Measurements from ENCODE around the gene FRAS1. TPM values are rescaled to one million over a fixed set of nuclear protein-coding genes. Genes with fewer than 3 reads are reported as not detected.
"Not testable (repeated sequence)": the region's sequence is repeated elsewhere in the genome, so short reads cannot be mapped to it uniquely, and the experiment has no call there.

FRAS1 gene
- total RNA-seq, 2 donors from 2014 or later: 2.1 to 4.0 TPM

DNA sequence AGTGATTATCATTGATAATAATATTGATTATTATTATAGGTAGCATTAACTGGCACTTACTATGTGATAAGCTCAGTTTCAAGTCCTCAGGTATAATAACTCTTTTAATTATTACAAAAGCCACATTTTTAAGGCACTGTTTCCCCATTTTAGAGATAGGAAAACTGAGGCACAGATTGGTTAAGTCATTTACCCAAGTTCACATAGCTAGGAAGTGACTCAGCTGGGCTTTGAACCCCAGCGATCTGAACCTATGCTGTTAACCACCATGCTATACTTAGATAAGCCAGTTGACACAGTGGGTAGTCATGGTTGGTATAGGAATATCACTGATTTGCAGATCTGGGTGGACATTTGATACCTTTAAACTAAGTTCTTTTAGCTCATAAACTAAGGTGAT, 110.4 kb downstream of the FRAS1 start:
- H3K9me3 ChIP-seq: no peaks in the 10 kb centered on the region
- intact Hi-C loops (cut with DNase I): no loop called here
- no peak overlapping the region for H3K4me3 ChIP-seq
- no peak for DNase-seq
- no peaks in the 10 kb centered on the region for H3K36me3 ChIP-seq
- H3K27me3 ChIP-seq: no peaks in the 10 kb centered on the region
- TF ChIP-seq CTCF (IDR thresholded peaks at IDR 0.05): no peak
- no peaks in the 10 kb centered on the region for H3K4me1 ChIP-seq
- H3K9ac ChIP-seq (ENCODE audit: low read depth in 2 of 2, low read length in 2 of 2): no peak overlapping the region
- no peak overlapping the region for H3K27ac ChIP-seq

GRCh38 chr4:78168029-78168428, 110.9 kb downstream of the FRAS1 start:
- no peak overlapping the region for H3K27ac ChIP-seq
- H3K9ac ChIP-seq (ENCODE audit: low read depth in 2 of 2, low read length in 2 of 2): no peak overlapping the region
- no peak for TF ChIP-seq CTCF (IDR thresholded peaks at IDR 0.05)
- DNase-seq: no peak
- intact Hi-C loops (cut with DNase I): no loop called here
- H3K4me1 ChIP-seq: no peaks in the 10 kb centered on the region
- no peaks in the 10 kb centered on the region for H3K27me3 ChIP-seq
- no peaks in the 10 kb centered on the region for H3K9me3 ChIP-seq
- H3K4me3 ChIP-seq: no peak overlapping the region
- no peaks in the 10 kb centered on the region for H3K36me3 ChIP-seq

DNA sequence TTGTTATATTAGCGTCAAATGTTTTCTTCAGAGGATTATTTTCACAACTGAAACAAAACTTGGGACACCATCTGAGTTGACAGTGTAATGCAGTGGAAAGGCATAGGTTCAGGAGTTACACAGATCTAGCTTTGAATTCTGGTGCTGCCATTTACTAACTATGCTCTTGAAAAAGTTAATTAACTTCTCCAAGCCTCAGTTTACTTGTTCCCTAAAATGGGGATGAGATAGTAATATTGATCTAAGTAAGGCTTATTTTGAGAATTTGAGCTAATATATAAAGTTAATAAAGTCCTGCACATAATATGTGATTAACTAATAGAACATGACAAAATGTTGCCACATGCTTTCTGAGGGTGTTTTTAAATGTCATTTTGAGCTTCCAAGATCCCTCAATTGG, 112.6 kb downstream of the FRAS1 start:
- no peak for DNase-seq

DNA sequence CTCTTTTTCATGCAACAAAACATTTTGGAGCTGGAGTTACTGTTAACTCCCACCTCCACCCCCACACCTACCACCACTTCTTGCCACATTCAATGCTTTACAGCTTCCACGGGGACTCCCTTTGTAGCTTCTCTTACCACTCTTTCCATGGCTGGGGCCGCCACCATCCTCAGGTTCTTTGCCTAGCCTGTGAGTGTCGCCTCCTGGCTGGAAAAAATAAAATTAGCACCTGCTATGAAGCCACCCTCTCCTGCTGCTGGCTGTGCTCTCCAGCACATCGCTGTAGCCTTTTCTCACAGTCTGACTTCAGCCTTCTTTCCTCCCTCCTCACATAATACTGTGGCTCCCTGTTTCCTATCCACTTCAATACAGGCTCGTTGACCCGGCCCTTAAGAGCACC, 114.4 kb downstream of the FRAS1 start:
- Histone ChIP-seq H3K4me3 (no peak overlapping the region), H3K9me3 (no peaks in the 10 kb centered on the region), H3K36me3 (no peaks in the 10 kb centered on the region), H3K27ac (no peak overlapping the region), H3K9ac (ENCODE audit: low read depth in 2 of 2, low read length in 2 of 2) (no peak overlapping the region), H3K4me1 (no peaks in the 10 kb centered on the region), H3K27me3 (no peaks in the 10 kb centered on the region)
- no peak for TF ChIP-seq CTCF (IDR thresholded peaks at IDR 0.05)
- no peak for DNase-seq
- intact Hi-C loops (cut with DNase I): no loop called here

More for the DNA sequence above, 112.6 kb downstream of the FRAS1 start:
- Histone ChIP-seq H3K27me3 (no peaks in the 10 kb centered on the region), H3K4me1 (no peaks in the 10 kb centered on the region), H3K9ac (ENCODE audit: low read depth in 2 of 2, low read length in 2 of 2) (no peak overlapping the region), H3K27ac (no peak overlapping the region), H3K36me3 (no peaks in the 10 kb centered on the region), H3K4me3 (no peak overlapping the region), H3K9me3 (no peaks in the 10 kb centered on the region)
- intact Hi-C loops (cut with DNase I): no loop called here
- no peak for TF ChIP-seq CTCF (IDR thresholded peaks at IDR 0.05)

GRCh38 chr4:78174891-78175290, 117.8 kb downstream of the FRAS1 start:
- Histone ChIP-seq H3K27ac (no peak overlapping the region), H3K9ac (ENCODE audit: low read depth in 2 of 2, low read length in 2 of 2) (no peak overlapping the region), H3K27me3 (no peaks in the 10 kb centered on the region), H3K9me3 (no peaks in the 10 kb centered on the region), H3K36me3 (no peaks in the 10 kb centered on the region), H3K4me3 (no peak overlapping the region), H3K4me1 (no peaks in the 10 kb centered on the region)
- no peak for DNase-seq
- intact Hi-C loops (cut with DNase I): no loop called here
- no peak for TF ChIP-seq CTCF (IDR thresholded peaks at IDR 0.05)

DNA sequence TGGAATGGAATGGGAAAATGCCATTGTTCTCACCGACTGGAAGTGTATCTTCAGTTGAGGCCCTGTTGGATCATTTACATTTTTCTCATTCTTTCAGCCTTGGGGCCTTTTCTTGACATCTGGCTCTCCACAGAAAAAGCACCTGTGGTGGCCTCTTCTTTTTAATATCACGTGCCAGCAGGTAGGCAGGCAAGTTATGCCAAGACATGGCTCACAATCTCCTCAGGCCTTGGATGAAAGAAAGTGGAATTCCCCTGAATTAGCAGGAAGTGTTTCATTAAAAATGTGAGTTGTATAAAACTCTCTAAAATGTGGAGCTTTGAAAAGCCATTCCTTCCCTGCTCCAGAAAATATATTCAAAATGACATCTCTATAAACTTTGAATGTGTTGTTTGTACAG, 122.1 kb downstream of the FRAS1 start:
- H3K27me3 ChIP-seq: no peaks in the 10 kb centered on the region
- H3K9ac ChIP-seq (ENCODE audit: low read depth in 2 of 2, low read length in 2 of 2): no peak overlapping the region
- no peaks in the 10 kb centered on the region for H3K4me1 ChIP-seq
- H3K27ac ChIP-seq: no peak overlapping the region
- H3K36me3 ChIP-seq: no peaks in the 10 kb centered on the region
- intact Hi-C loops (cut with DNase I): no loop called here
- no peak for TF ChIP-seq CTCF (IDR thresholded peaks at IDR 0.05)
- H3K4me3 ChIP-seq: no peak overlapping the region
- no peaks in the 10 kb centered on the region for H3K9me3 ChIP-seq
- DNase-seq: no peak

GRCh38 chr4:78181681-78182234, 124.6 kb downstream of the FRAS1 start:
- H3K4me3 ChIP-seq; H3K9ac ChIP-seq (ENCODE audit: low read depth in 2 of 2, low read length in 2 of 2); H3K27me3 ChIP-seq; intact Hi-C loops (cut with DNase I); H3K36me3 ChIP-seq; H3K27ac ChIP-seq; H3K4me1 ChIP-seq; DNase-seq; H3K9me3 ChIP-seq: not testable (repeated sequence)
